Central memory CD8-positive, alpha-beta T cell (primary cell): ENCODE data around the gene ZNF488.

ENCODE experiments used
- ATAC-seq: fragments of 150-1000 bp; cut with Tn5 transposase; replicated peaks from 2 replicates; pipeline ENCODE4 v1.10.0; 2022; ENCODE audit warnings: mild to moderate bottlenecking, moderate FRiP score, moderate number of reproducible peaks; ENCODE audit not compliant: poor library complexity, severe bottlenecking; ENCODE audit errors: extremely low read depth
- DNase-seq, 2 donors: peaks; one replicate each; pipeline ENCODE4 v3.0.0; 2021; ENCODE audit warnings: low spot score in 2 of 2
- H3K27ac Mint-ChIP-seq: one replicate; pipeline ENCODE4 v1.8.0; 2022; ENCODE audit warnings: low read depth, mild to moderate bottlenecking, moderate library complexity, mixed read lengths
- H3K27me3 Mint-ChIP-seq: one replicate; pipeline ENCODE4 v1.8.0; 2022; ENCODE audit warnings: mixed read lengths
- H3K36me3 Mint-ChIP-seq: one replicate; pipeline ENCODE4 v1.8.0; 2022; ENCODE audit warnings: mild to moderate bottlenecking, moderate library complexity, mixed read lengths; ENCODE audit not compliant: insufficient read depth
- H3K4me1 Mint-ChIP-seq: one replicate; pipeline ENCODE4 v1.8.0; 2022; ENCODE audit warnings: mixed read lengths
- H3K4me3 Mint-ChIP-seq: one replicate; pipeline ENCODE4 v1.8.0; 2022; ENCODE audit warnings: mild to moderate bottlenecking, moderate library complexity, mixed read lengths
- H3K9me3 Mint-ChIP-seq: one replicate; pipeline ENCODE4 v1.8.0; 2022; ENCODE audit warnings: mixed read lengths

ZNF488 gene

DNA sequence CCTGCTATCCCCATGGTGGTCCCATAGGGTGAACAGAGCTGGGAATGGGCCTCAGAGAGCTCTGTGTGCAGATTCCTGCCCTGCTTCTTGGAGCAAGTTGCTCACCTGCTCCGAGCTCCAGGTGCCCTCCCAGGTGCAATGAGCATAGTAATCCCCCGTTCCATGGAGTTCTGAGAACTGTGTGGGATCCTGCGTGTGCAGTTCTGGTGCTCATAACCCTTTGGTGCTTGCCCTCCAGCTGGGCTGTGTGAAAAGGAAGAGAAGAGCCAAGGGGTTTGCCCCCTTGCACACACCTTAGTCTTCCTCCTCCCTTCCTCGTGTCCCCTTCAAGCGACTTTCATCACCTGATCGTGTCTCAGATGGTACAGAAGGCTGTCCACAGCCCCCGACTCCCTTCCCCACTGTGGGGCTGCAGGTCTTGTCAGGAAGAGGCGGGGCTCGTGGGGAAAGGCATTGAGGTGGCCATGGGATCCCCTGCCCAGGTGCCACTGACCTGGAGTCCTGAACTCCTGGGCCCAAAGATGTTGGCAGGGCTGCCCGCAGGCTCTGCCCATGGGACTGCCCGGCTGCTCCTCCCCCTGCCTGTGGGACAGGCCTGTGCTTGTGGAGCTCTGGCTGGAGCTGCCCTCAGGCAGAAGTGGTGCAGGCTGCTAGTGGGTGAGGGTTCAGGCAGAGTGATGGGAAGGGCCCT is 21.9 kb upstream of the ZNF488 start:
- ATAC-seq: no peak
- peaks cover 22% of the 10 kb centered on the region for H3K27me3 Mint-ChIP-seq
- DNase-seq: no peak
- no peaks in the 10 kb centered on the region for H3K9me3 Mint-ChIP-seq
- no peak overlapping the region for H3K27ac Mint-ChIP-seq
- peaks cover 3% of the 10 kb centered on the region for H3K36me3 Mint-ChIP-seq
- no peaks in the 10 kb centered on the region for H3K4me1 Mint-ChIP-seq
- no peak overlapping the region for H3K4me3 Mint-ChIP-seq

DNA sequence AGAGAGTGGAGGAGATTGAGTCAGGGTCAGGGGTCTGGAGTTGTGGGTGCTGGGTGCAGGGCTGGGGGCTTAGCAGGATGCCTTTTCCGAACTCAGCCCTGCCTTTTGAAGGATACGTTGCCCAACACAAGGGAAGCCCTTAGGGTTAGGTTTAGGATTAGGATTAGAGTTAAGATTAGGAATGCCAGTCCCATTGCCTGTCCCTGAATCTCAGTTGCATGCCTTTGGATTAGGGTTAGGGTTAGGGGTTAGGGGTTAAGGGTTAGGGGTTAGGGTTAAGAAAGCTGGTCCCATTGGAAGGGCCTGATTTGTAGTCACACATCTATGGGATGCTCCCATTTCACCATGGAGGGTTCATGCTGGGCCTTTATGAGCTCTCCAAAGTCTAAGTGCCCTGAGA is 20.8 kb upstream of the ZNF488 start:
- peaks cover 28% of the 10 kb centered on the region for H3K27me3 Mint-ChIP-seq
- no peak overlapping the region for H3K4me3 Mint-ChIP-seq
- no peak overlapping the region for H3K27ac Mint-ChIP-seq
- H3K36me3 Mint-ChIP-seq: peaks cover 3% of the 10 kb centered on the region
- ATAC-seq (no peak), DNase-seq (no peak)
- no peaks in the 10 kb centered on the region for H3K9me3 Mint-ChIP-seq
- no peaks in the 10 kb centered on the region for H3K4me1 Mint-ChIP-seq

- no peak overlapping the region for H3K27ac Mint-ChIP-seq
- DNase-seq (no peak), ATAC-seq (no peak)
- no peaks in the 10 kb centered on the region for H3K4me1 Mint-ChIP-seq
- no peak overlapping the region for H3K4me3 Mint-ChIP-seq
- no peaks in the 10 kb centered on the region for H3K9me3 Mint-ChIP-seq
- H3K36me3 Mint-ChIP-seq: peaks cover 3% of the 10 kb centered on the region
- H3K27me3 Mint-ChIP-seq: peaks cover 29% of the 10 kb centered on the region
Observed at GRCh38 chr10:47404446-47404845, 20.4 kb upstream of the ZNF488 start.

- Mint-ChIP-seq H3K4me1 (no peaks in the 10 kb centered on the region), H3K4me3 (no peak overlapping the region), H3K36me3 (peaks cover 3% of the 10 kb centered on the region), H3K9me3 (no peaks in the 10 kb centered on the region), H3K27me3 (peaks cover 37% of the 10 kb centered on the region), H3K27ac (no peak overlapping the region)
- peak; percentile 29 for ATAC-seq
- no peak for DNase-seq
Observed at GRCh38 chr10:47403446-47404318, 19.6 kb upstream of the ZNF488 start.

DNA sequence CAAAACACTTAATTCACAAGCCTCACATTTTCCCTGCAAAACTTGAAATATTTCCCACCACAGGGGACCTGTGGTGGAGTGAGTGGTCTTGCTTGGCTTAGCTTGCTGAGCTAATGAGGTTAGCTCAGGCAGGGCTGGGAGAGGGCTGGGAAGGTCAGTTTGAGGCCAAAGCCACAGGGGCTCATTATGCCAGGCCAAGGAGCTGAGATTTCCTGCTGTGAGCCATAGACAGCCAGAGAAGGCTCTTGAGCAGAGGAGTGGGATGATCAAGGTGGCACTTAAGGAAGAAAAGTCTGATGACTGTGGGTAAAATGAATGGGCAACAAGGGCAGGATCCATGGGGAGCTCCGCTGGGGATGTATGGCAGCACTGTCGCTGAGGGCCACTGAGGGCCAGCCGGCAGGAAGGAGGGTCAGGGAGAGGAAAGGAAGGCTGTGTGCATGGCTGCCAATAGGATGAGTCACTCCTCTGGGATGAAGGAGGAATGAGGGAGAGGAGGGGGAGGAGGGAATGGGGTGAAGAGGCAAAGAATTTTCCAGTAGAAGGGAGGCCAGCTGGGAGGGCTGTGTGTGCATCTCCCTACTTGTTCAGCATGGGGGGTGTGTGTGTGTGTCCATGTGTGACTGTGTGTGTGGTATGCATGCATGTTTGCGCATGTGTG is 18.7 kb upstream of the ZNF488 start:
- H3K9me3 Mint-ChIP-seq: no peaks in the 10 kb centered on the region
- no peak overlapping the region for H3K27ac Mint-ChIP-seq
- DNase-seq: no peak
- H3K4me3 Mint-ChIP-seq: no peak overlapping the region
- ATAC-seq: no peak
- H3K4me1 Mint-ChIP-seq: no peaks in the 10 kb centered on the region
- peaks cover 3% of the 10 kb centered on the region for H3K36me3 Mint-ChIP-seq
- H3K27me3 Mint-ChIP-seq: peaks cover 46% of the 10 kb centered on the region

GRCh38 chr10:47401874-47402640 is 18.0 kb upstream of the ZNF488 start:
- Mint-ChIP-seq H3K27me3 (peaks cover 50% of the 10 kb centered on the region), H3K9me3 (no peaks in the 10 kb centered on the region), H3K27ac (no peak overlapping the region), H3K36me3 (peaks cover 3% of the 10 kb centered on the region), H3K4me1 (no peaks in the 10 kb centered on the region), H3K4me3 (no peak overlapping the region)
- ATAC-seq: no peak
- DNase-seq: no peak

DNA sequence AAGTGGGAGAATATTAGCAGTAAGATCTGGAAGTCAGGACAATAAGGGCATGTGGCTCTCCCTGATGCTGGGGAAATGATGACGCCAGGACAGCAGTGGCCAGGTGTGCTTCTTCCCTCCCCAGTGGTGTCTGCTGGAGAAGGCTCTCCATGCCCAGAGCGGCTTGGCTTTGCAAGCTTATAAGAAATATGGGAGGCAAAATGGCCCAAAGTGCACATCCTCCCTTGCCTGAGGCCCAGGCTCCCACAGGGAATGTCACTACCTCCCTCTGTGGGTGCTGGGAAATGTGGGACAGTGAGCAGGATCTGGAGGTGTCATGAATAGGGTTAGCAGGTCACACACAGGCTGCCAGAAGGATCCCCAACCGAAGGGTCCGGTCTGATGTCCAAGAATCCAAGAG is 17.1 kb upstream of the ZNF488 start:
- H3K36me3 Mint-ChIP-seq: peaks cover 3% of the 10 kb centered on the region
- ATAC-seq (no peak), DNase-seq (no peak)
- no peak overlapping the region for H3K27ac Mint-ChIP-seq
- H3K4me3 Mint-ChIP-seq: no peak overlapping the region
- no peaks in the 10 kb centered on the region for H3K4me1 Mint-ChIP-seq
- H3K9me3 Mint-ChIP-seq: no peaks in the 10 kb centered on the region
- peaks cover 58% of the 10 kb centered on the region for H3K27me3 Mint-ChIP-seq

DNA sequence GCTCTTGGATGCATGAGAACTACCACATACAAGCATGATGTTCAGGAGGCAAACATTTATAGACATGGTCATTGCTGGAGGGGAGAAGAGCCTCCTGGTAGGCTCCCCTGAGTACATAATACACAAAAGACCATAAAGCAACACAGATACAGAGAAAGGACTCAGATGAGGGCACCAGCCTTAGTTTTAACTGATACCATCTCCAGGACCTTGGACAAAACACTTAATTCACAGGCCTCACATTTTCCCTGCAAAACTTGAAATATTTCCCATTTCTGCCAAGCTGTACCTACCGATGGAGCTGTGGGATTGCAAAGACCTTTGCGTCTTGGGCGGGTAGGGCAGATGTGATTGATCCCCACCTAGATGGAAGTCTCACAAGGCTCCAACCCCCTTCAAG is 16.7 kb upstream of the ZNF488 start:
- Mint-ChIP-seq H3K27me3 (peaks cover 63% of the 10 kb centered on the region), H3K9me3 (no peaks in the 10 kb centered on the region), H3K27ac (no peak overlapping the region), H3K4me1 (no peaks in the 10 kb centered on the region), H3K36me3 (peaks cover 3% of the 10 kb centered on the region), H3K4me3 (no peak overlapping the region)
- DNase-seq (no peak), ATAC-seq (no peak)

GRCh38 chr10:47400251-47400650 is 16.2 kb upstream of the ZNF488 start:
- H3K36me3 Mint-ChIP-seq: peaks cover 3% of the 10 kb centered on the region
- ATAC-seq: no peak
- H3K27me3 Mint-ChIP-seq: peaks cover 68% of the 10 kb centered on the region
- no peaks in the 10 kb centered on the region for H3K4me1 Mint-ChIP-seq
- H3K9me3 Mint-ChIP-seq: no peaks in the 10 kb centered on the region
- H3K4me3 Mint-ChIP-seq: no peak overlapping the region
- DNase-seq: no peak
- H3K27ac Mint-ChIP-seq: no peak overlapping the region

- DNase-seq (no peak), ATAC-seq (no peak)
- Mint-ChIP-seq H3K9me3 (no peaks in the 10 kb centered on the region), H3K36me3 (peaks cover 3% of the 10 kb centered on the region), H3K27ac (no peak overlapping the region), H3K27me3 (peaks cover 87% of the 10 kb centered on the region), H3K4me1 (no peaks in the 10 kb centered on the region), H3K4me3 (no peak overlapping the region)
Observed at GRCh38 chr10:47397256-47397655, 13.2 kb upstream of the ZNF488 start.

- Mint-ChIP-seq H3K9me3 (no peaks in the 10 kb centered on the region), H3K36me3 (no peaks in the 10 kb centered on the region), H3K27ac (no peak overlapping the region), H3K27me3 (peaks cover 87% of the 10 kb centered on the region), H3K4me3 (no peak overlapping the region), H3K4me1 (no peaks in the 10 kb centered on the region)
- DNase-seq (no peak), ATAC-seq (no peak)
Observed at GRCh38 chr10:47396311-47396717, 12.2 kb upstream of the ZNF488 start.

GRCh38 chr10:47389619-47390018 is 5.5 kb upstream of the ZNF488 start:
- no peak for ATAC-seq
- Mint-ChIP-seq H3K4me3 (no peak overlapping the region), H3K27me3 (peaks cover 83% of the 10 kb centered on the region), H3K36me3 (no peaks in the 10 kb centered on the region), H3K4me1 (peaks cover 4% of the 10 kb centered on the region), H3K27ac (no peak overlapping the region), H3K9me3 (no peaks in the 10 kb centered on the region)
- no peak for DNase-seq
